NCI-H1092 (cell line): ENCODE results near the gene GNAL.
"Not testable (repeated sequence)": the region's sequence is repeated elsewhere in the genome, so short reads cannot be mapped to it uniquely, and the experiment has no call there.

Experiments used
- DNase-seq: peaks from one replicate; lab custom pipeline; 2025; lab: John Stamatoyannopoulos, UW

GNAL gene

GRCh38 chr18:11877497-11878135 lies 188.6 kb downstream of the GNAL start:
- no peak for DNase-seq

- DNase-seq = no peak
Measured at GRCh38 chr18:11880586-11881304, 191.7 kb downstream of the GNAL start.

GRCh38 chr18:11882636-11883035 lies 193.6 kb downstream of the GNAL start:
- DNase-seq = no peak

GRCh38 chr18:11883153-11883552 lies 194.1 kb downstream of the GNAL start:
- no peak for DNase-seq

- DNase-seq = no peak
Measured at GRCh38 chr18:11884396-11885030, 195.4 kb downstream of the GNAL start.

- no peak for DNase-seq
Measured at GRCh38 chr18:11885278-11885947, 196.3 kb downstream of the GNAL start.

GRCh38 chr18:11886577-11887110 lies 197.6 kb downstream of the GNAL start:
- DNase-seq = no peak

GRCh38 chr18:11887328-11888128 lies 198.5 kb downstream of the GNAL start:
- DNase-seq = no peak

GRCh38 chr18:11888726-11889125 lies 199.7 kb downstream of the GNAL start:
- no peak for DNase-seq

- DNase-seq = no peak
Measured at GRCh38 chr18:11889284-11889683, 200.2 kb downstream of the GNAL start.

- DNase-seq = no peak
Measured at GRCh38 chr18:11891737-11892136, 202.7 kb downstream of the GNAL start.

- DNase-seq = not testable (repeated sequence)
Measured at GRCh38 chr18:11892438-11892837, 203.4 kb downstream of the GNAL start.

GRCh38 chr18:11897781-11898180 lies 208.7 kb downstream of the GNAL start:
- DNase-seq = no peak

GRCh38 chr18:11899063-11899462 lies 210.0 kb downstream of the GNAL start:
- no peak for DNase-seq

GRCh38 chr18:11901826-11902438 lies 212.9 kb downstream of the GNAL start:
- DNase-seq = no peak

- DNase-seq = no peak
Measured at GRCh38 chr18:11902522-11903292, 213.6 kb downstream of the GNAL start.

GRCh38 chr18:11905613-11906012 lies 216.5 kb downstream of the GNAL start:
- DNase-seq = no peak

- DNase-seq = no peak
Measured at GRCh38 chr18:11906176-11906575, 217.1 kb downstream of the GNAL start.

GRCh38 chr18:11906926-11907874 lies 218.1 kb downstream of the GNAL start:
- no peak for DNase-seq
